ENCODE results near the gene TACC3. TPM values are rescaled to one million over a fixed set of nuclear protein-coding genes. Genes with fewer than 3 reads are reported as not detected.

TACC3 gene
- total RNA-seq, 1 experiment from 2014 or later, result 156 TPM

DNA sequence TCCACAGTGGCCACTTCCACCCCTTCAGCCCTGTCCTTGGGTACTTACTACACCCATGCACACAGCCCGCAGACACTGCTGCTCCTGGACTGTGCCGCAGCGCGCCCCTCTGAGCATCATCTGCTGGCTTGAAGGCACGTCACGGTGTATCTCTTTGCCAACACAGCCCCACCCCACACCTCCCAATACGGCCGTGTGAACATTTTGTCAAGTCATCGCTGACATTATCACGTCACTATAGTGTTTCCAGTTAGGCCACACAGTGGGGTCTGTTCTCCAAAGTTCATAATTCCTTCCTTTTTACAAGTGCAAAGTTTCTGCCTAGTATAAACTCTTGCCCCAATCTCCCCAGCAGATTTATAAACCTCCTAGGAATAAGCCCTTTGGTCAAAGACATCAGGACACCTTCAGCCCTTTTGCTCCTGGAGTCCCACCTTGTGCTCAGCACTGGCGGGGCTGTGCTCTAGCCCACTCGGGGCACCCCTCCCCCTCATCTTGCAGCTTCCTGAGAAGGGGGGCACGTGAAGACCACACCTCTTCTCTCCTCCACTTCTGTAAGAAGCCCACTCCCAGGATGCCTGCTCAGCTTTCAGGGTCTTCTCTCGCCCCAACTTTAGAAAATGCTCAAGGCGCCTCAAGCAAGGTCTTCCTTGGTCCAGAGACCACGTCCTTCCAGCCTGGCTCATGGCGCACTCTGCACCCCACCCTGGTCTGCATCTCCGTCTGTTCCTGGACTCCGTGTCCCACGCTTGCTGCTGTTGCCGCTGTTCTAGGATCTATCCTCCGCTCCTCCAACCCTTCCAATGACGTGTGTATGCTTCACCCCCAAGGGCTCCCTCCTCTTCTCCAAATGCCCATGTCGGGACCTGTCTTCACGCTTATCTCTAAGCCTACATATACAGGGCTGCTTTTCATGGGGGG, 44.5 kb upstream of the TACC3 start:
- Mint-ChIP-seq H3K4me1 (peaks cover 0 to 10% of the 10 kb centered on the region in 2 experiments; a peak in 3 of 4 replicates), H3K27ac (peak overlapping the region in 1 of 3 experiments; percentile 2; a peak in 2 of 7 replicates), H3K9me3 (no peaks in the 10 kb centered on the region; a peak in 1 of 5 replicates), H3K27me3 (ENCODE audit: low read depth) (peaks cover 16% of the 10 kb centered on the region), H3K4me3 (no peak overlapping the region; a peak in 1 of 5 replicates), H3K36me3 (ENCODE audit: insufficient read depth in 1 of 3, low read depth in 3 of 3) (no peaks in the 10 kb centered on the region)
- Histone ChIP-seq H3K4me2 (ENCODE audit: insufficient read depth, insufficient read length, low read length) (no peak overlapping the region), H3T11ph (ENCODE audit: low read length) (no peak overlapping the region), H3K56ac (ENCODE audit: insufficient read length, low read depth, low read length) (no peak overlapping the region), H3K27me3 (ENCODE audit: insufficient read depth, low read length) (no peaks in the 10 kb centered on the region), H4K8ac (replicated peaks; ENCODE audit: insufficient read length, low read depth, low read length) (no peak overlapping the region), H3K4me1 (ENCODE audit: insufficient read depth, low read length) (no peaks in the 10 kb centered on the region), H2BK15ac (ENCODE audit: low read depth, low read length) (no peak overlapping the region), H3K9ac (ENCODE audit: extremely low read depth, insufficient read length, low read length) (no peak overlapping the region), H3K27ac (ENCODE audit: insufficient read length, low read depth, low read length) (no peak overlapping the region), H3K23me2 (ENCODE audit: insufficient read length, low read depth, low read length, poor library complexity, severe bottlenecking) (no peaks in the 10 kb centered on the region), H2BK12ac (ENCODE audit: insufficient read length, low read depth, low read length) (no peak overlapping the region), H3K9me3 (ENCODE audit: control insufficient read depth, low read depth, low read length) (no peaks in the 10 kb centered on the region), H2AFZ (ENCODE audit: low read length) (no peak overlapping the region), H3K79me2 (ENCODE audit: insufficient read depth, low read length) (no peaks in the 10 kb centered on the region), H2BK120ac (ENCODE audit: low read depth, low read length, poor library complexity, severe bottlenecking) (no peak overlapping the region), H3K79me1 (ENCODE audit: insufficient read depth, low read depth, low read length, poor library complexity, severe bottlenecking) (no peaks in the 10 kb centered on the region), H2AK5ac (ENCODE audit: insufficient read length, low read length) (no peak overlapping the region), H4K5ac (ENCODE audit: insufficient read length, low read depth, low read length) (no peak overlapping the region), H3K4ac (ENCODE audit: low read depth, low read length) (no peak overlapping the region), H4K91ac (ENCODE audit: insufficient read length, low read depth, low read length) (no peak overlapping the region), H3K18ac (ENCODE audit: insufficient read length, low read depth, low read length) (no peak overlapping the region), H2BK5ac (ENCODE audit: insufficient read length, low read length) (no peak overlapping the region), H2BK20ac (ENCODE audit: low read depth, low read length, poor library complexity, severe bottlenecking) (no peak overlapping the region), H4K20me1 (ENCODE audit: control insufficient read depth, insufficient read depth, insufficient read length) (no peaks in the 10 kb centered on the region), H3K23ac (ENCODE audit: insufficient read length, low read depth, low read length) (no peak overlapping the region), H3K14ac (ENCODE audit: insufficient read depth, low read length) (no peak overlapping the region)
- TF ChIP-seq, protein P1, sequence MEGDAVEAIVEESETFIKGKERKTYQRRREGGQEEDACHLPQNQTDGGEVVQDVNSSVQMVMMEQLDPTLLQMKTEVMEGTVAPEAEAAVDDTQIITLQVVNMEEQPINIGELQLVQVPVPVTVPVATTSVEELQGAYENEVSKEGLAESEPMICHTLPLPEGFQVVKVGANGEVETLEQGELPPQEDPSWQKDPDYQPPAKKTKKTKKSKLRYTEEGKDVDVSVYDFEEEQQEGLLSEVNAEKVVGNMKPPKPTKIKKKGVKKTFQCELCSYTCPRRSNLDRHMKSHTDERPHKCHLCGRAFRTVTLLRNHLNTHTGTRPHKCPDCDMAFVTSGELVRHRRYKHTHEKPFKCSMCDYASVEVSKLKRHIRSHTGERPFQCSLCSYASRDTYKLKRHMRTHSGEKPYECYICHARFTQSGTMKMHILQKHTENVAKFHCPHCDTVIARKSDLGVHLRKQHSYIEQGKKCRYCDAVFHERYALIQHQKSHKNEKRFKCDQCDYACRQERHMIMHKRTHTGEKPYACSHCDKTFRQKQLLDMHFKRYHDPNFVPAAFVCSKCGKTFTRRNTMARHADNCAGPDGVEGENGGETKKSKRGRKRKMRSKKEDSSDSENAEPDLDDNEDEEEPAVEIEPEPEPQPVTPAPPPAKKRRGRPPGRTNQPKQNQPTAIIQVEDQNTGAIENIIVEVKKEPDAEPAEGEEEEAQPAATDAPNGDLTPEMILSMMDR (conservative IDR thresholded peaks at IDR 0.05), result no peak
- no peak for DNase-seq
- WGBS (ENCODE audit: extremely low coverage, insufficient read length, low lambda C conversion rate), result no CpG with 5 or more reads among the region's 25 CpGs
